Measurements from ENCODE around the gene OR52B6.
"Not testable (repeated sequence)": the region's sequence is repeated elsewhere in the genome, so short reads cannot be mapped to it uniquely, and the experiment has no call there.

OR52B6 gene

GRCh38 chr11:5584458-5584857, 3.8 kb downstream of the OR52B6 start:
- H3K36me3 ChIP-seq (ENCODE audit: control insufficient read depth, insufficient read depth, low read length); H3K9ac ChIP-seq (ENCODE audit: low read length); H4K8ac ChIP-seq (ENCODE audit: low read depth, low read length); H3K18ac ChIP-seq (ENCODE audit: low read length); H3K23ac ChIP-seq (ENCODE audit: low read length); H2BK120ac ChIP-seq (ENCODE audit: low read depth, low read length); H3K4me2 ChIP-seq (ENCODE audit: low read length); H4K5ac ChIP-seq (ENCODE audit: low read length); H3K4ac ChIP-seq (ENCODE audit: low read depth, low read length); H3K27me3 ChIP-seq (ENCODE audit: insufficient read depth, low read length, poor library complexity); H2BK15ac ChIP-seq (replicated peaks; ENCODE audit: low read depth); H3K79me2 ChIP-seq (ENCODE audit: control insufficient read depth, insufficient read depth, low read length); H2AK5ac ChIP-seq (ENCODE audit: low read length); H3K56ac ChIP-seq (ENCODE audit: low read length); DNase-seq; H3K4me3 ChIP-seq (ENCODE audit: low read length); H3K27ac ChIP-seq (ENCODE audit: low read depth, low read length); H3K4me1 ChIP-seq (ENCODE audit: control insufficient read depth, low read depth, low read length); H2BK5ac ChIP-seq (ENCODE audit: low read length); H3K79me1 ChIP-seq (ENCODE audit: low read length): not testable (repeated sequence)
- WGBS (ENCODE audit: extremely low coverage, insufficient coverage, low lambda C conversion rate): no CpG with 5 or more reads among the region's 5 CpGs

- H4K5ac ChIP-seq (ENCODE audit: low read length); H3K4me2 ChIP-seq (ENCODE audit: low read length); H2BK120ac ChIP-seq (ENCODE audit: low read depth, low read length); H3K36me3 ChIP-seq (ENCODE audit: control insufficient read depth, insufficient read depth, low read length); H3K4me3 ChIP-seq (ENCODE audit: low read length); H3K79me1 ChIP-seq (ENCODE audit: low read length); DNase-seq; H3K23ac ChIP-seq (ENCODE audit: low read length); H2AK5ac ChIP-seq (ENCODE audit: low read length); H3K27ac ChIP-seq (ENCODE audit: low read depth, low read length); H3K9ac ChIP-seq (ENCODE audit: low read length); H3K4me1 ChIP-seq (ENCODE audit: control insufficient read depth, low read depth, low read length); H3K56ac ChIP-seq (ENCODE audit: low read length); H4K8ac ChIP-seq (ENCODE audit: low read depth, low read length); H2BK5ac ChIP-seq (ENCODE audit: low read length); H3K79me2 ChIP-seq (ENCODE audit: control insufficient read depth, insufficient read depth, low read length); H3K27me3 ChIP-seq (ENCODE audit: insufficient read depth, low read length, poor library complexity); H2BK15ac ChIP-seq (replicated peaks; ENCODE audit: low read depth); H3K18ac ChIP-seq (ENCODE audit: low read length); H3K4ac ChIP-seq (ENCODE audit: low read depth, low read length): not testable (repeated sequence)
- WGBS (ENCODE audit: extremely low coverage, insufficient coverage, low lambda C conversion rate): no CpG with 5 or more reads among the region's 31 CpGs
Measured at GRCh38 chr11:5589906-5590305, 9.2 kb downstream of the OR52B6 start.

GRCh38 chr11:5591613-5592012, 10.9 kb downstream of the OR52B6 start:
- Histone ChIP-seq H3K4me3 (ENCODE audit: low read length) (no peak overlapping the region), H3K56ac (ENCODE audit: low read length) (no peak overlapping the region), H3K79me2 (ENCODE audit: control insufficient read depth, insufficient read depth, low read length) (no peaks in the 10 kb centered on the region), H3K36me3 (ENCODE audit: control insufficient read depth, insufficient read depth, low read length) (no peaks in the 10 kb centered on the region), H2BK5ac (ENCODE audit: low read length) (no peak overlapping the region), H2BK15ac (replicated peaks; ENCODE audit: low read depth) (no peak overlapping the region), H3K9ac (ENCODE audit: low read length) (no peak overlapping the region), H2BK120ac (ENCODE audit: low read depth, low read length) (no peak overlapping the region), H3K4me2 (ENCODE audit: low read length) (no peak overlapping the region), H3K79me1 (ENCODE audit: low read length) (no peaks in the 10 kb centered on the region), H3K4ac (ENCODE audit: low read depth, low read length) (no peak overlapping the region), H3K23ac (ENCODE audit: low read length) (no peak overlapping the region), H3K18ac (ENCODE audit: low read length) (no peak overlapping the region), H3K4me1 (ENCODE audit: control insufficient read depth, low read depth, low read length) (no peaks in the 10 kb centered on the region), H4K5ac (ENCODE audit: low read length) (no peak overlapping the region), H4K8ac (ENCODE audit: low read depth, low read length) (no peak overlapping the region), H2AK5ac (ENCODE audit: low read length) (no peak overlapping the region), H3K27ac (ENCODE audit: low read depth, low read length) (no peak overlapping the region), H3K27me3 (ENCODE audit: insufficient read depth, low read length, poor library complexity) (no peaks in the 10 kb centered on the region)
- no peak for DNase-seq
- WGBS (ENCODE audit: extremely low coverage, insufficient coverage, low lambda C conversion rate): no CpG with 5 or more reads among the region's 3 CpGs

GRCh38 chr11:5592615-5593014, 11.9 kb downstream of the OR52B6 start:
- H4K5ac ChIP-seq (ENCODE audit: low read length): no peak overlapping the region
- no peak overlapping the region for H3K9ac ChIP-seq (ENCODE audit: low read length)
- no peaks in the 10 kb centered on the region for H3K79me1 ChIP-seq (ENCODE audit: low read length)
- H3K4me3 ChIP-seq (ENCODE audit: low read length): no peak overlapping the region
- H3K23ac ChIP-seq (ENCODE audit: low read length): no peak overlapping the region
- no peaks in the 10 kb centered on the region for H3K27me3 ChIP-seq (ENCODE audit: insufficient read depth, low read length, poor library complexity)
- no peak overlapping the region for H3K27ac ChIP-seq (ENCODE audit: low read depth, low read length)
- H3K56ac ChIP-seq (ENCODE audit: low read length): no peak overlapping the region
- DNase-seq: no peak
- no peaks in the 10 kb centered on the region for H3K79me2 ChIP-seq (ENCODE audit: control insufficient read depth, insufficient read depth, low read length)
- no peak overlapping the region for H2AK5ac ChIP-seq (ENCODE audit: low read length)
- peaks cover 4% of the 10 kb centered on the region for H3K4me1 ChIP-seq (ENCODE audit: control insufficient read depth, low read depth, low read length)
- no peak overlapping the region for H2BK120ac ChIP-seq (ENCODE audit: low read depth, low read length)
- no peak overlapping the region for H4K8ac ChIP-seq (ENCODE audit: low read depth, low read length)
- WGBS (ENCODE audit: extremely low coverage, insufficient coverage, low lambda C conversion rate): no CpG with 5 or more reads among the region's 5 CpGs
- H3K18ac ChIP-seq (ENCODE audit: low read length): no peak overlapping the region
- H2BK15ac ChIP-seq (replicated peaks; ENCODE audit: low read depth): no peak overlapping the region
- no peak overlapping the region for H3K4ac ChIP-seq (ENCODE audit: low read depth, low read length)
- H2BK5ac ChIP-seq (ENCODE audit: low read length): no peak overlapping the region
- no peaks in the 10 kb centered on the region for H3K36me3 ChIP-seq (ENCODE audit: control insufficient read depth, insufficient read depth, low read length)
- no peak overlapping the region for H3K4me2 ChIP-seq (ENCODE audit: low read length)

- Histone ChIP-seq H3K27ac (ENCODE audit: low read depth, low read length) (no peak overlapping the region), H3K9ac (ENCODE audit: low read length) (no peak overlapping the region), H4K8ac (ENCODE audit: low read depth, low read length) (no peak overlapping the region), H3K4me1 (ENCODE audit: control insufficient read depth, low read depth, low read length) (peaks cover 10% of the 10 kb centered on the region), H3K4me3 (ENCODE audit: low read length) (no peak overlapping the region), H3K56ac (ENCODE audit: low read length) (no peak overlapping the region), H3K18ac (ENCODE audit: low read length) (no peak overlapping the region), H4K5ac (ENCODE audit: low read length) (no peak overlapping the region), H2AK5ac (ENCODE audit: low read length) (no peak overlapping the region), H3K36me3 (ENCODE audit: control insufficient read depth, insufficient read depth, low read length) (no peaks in the 10 kb centered on the region), H2BK120ac (ENCODE audit: low read depth, low read length) (no peak overlapping the region), H2BK5ac (ENCODE audit: low read length) (no peak overlapping the region), H3K4me2 (ENCODE audit: low read length) (no peak overlapping the region), H3K23ac (ENCODE audit: low read length) (no peak overlapping the region), H3K79me2 (ENCODE audit: control insufficient read depth, insufficient read depth, low read length) (no peaks in the 10 kb centered on the region), H3K27me3 (ENCODE audit: insufficient read depth, low read length, poor library complexity) (no peaks in the 10 kb centered on the region), H3K79me1 (ENCODE audit: low read length) (no peaks in the 10 kb centered on the region), H2BK15ac (replicated peaks; ENCODE audit: low read depth) (no peak overlapping the region), H3K4ac (ENCODE audit: low read depth, low read length) (no peak overlapping the region)
- no peak for DNase-seq
- no CpG with 5 or more reads among the region's 1 CpG for WGBS (ENCODE audit: extremely low coverage, insufficient coverage, low lambda C conversion rate)
Measured at GRCh38 chr11:5593146-5593545, 12.5 kb downstream of the OR52B6 start.

- H2BK15ac ChIP-seq (replicated peaks; ENCODE audit: low read depth): peak within 1 kb of the TSS; percentile 98
- peak within 1 kb of the TSS; percentile 91 for H2BK120ac ChIP-seq (ENCODE audit: low read depth, low read length)
- peak within 1 kb of the TSS; percentile 63 for H3K4me2 ChIP-seq (ENCODE audit: low read length)
- H3K27me3 ChIP-seq (ENCODE audit: insufficient read depth, low read length, poor library complexity): no peaks in the 10 kb centered on the region
- H3K18ac ChIP-seq (ENCODE audit: low read length): peak within 1 kb of the TSS; percentile 99
- H3K36me3 ChIP-seq (ENCODE audit: control insufficient read depth, insufficient read depth, low read length): no peaks in the 10 kb centered on the region
- H2BK5ac ChIP-seq (ENCODE audit: low read length): peak within 1 kb of the TSS; percentile 23
- no CpG with 5 or more reads among the region's 20 CpGs for WGBS (ENCODE audit: extremely low coverage, insufficient coverage, low lambda C conversion rate)
- H3K56ac ChIP-seq (ENCODE audit: low read length): peak within 1 kb of the TSS; percentile 85
- H3K79me2 ChIP-seq (ENCODE audit: control insufficient read depth, insufficient read depth, low read length): no peaks in the 10 kb centered on the region
- DNase-seq: peak; percentile 82
- peak within 1 kb of the TSS; percentile 74 for H3K4me3 ChIP-seq (ENCODE audit: low read length)
- H3K4me1 ChIP-seq (ENCODE audit: control insufficient read depth, low read depth, low read length): peaks cover 13% of the 10 kb centered on the region
- no peak within 1 kb of the TSS for H2AK5ac ChIP-seq (ENCODE audit: low read length)
- peak within 1 kb of the TSS; percentile 55 for H3K4ac ChIP-seq (ENCODE audit: low read depth, low read length)
- H3K9ac ChIP-seq (ENCODE audit: low read length): peak within 1 kb of the TSS; percentile 71
- H3K23ac ChIP-seq (ENCODE audit: low read length): no peak within 1 kb of the TSS
- H3K27ac ChIP-seq (ENCODE audit: low read depth, low read length): peak within 1 kb of the TSS; percentile 84
- no peak within 1 kb of the TSS for H4K8ac ChIP-seq (ENCODE audit: low read depth, low read length)
- H3K79me1 ChIP-seq (ENCODE audit: low read length): peaks cover 2% of the 10 kb centered on the region
- no peak within 1 kb of the TSS for H4K5ac ChIP-seq (ENCODE audit: low read length)
Measured at GRCh38 chr11:5596607-5597201, 16.0 kb downstream of the OR52B6 start, which contains the start of gene TRIM6. Gene TRIM6 (plus strand): TSS chr11:5596637. CDS start chr11:5596898, 261 bp downstream.

All from mesendoderm (in vitro differentiated cells).